Astrocyte (in vitro differentiated cells and primary cell): Measurements from ENCODE around the gene NEU1. TPM values are rescaled to one million over a fixed set of nuclear protein-coding genes. Genes with fewer than 3 reads are reported as not detected.

ENCODE experiments used
- DNase-seq: peaks from one replicate; pipeline ENCODE4 v3.0.0-alpha.2; 2010; ENCODE audit warnings: low read depth
- FAIRE-seq: peaks from 2 replicates; lab custom pipeline; 2011; peaks lifted over from hg19 to GRCh38; lab: Jason Lieb, UNC
- H2AFZ ChIP-seq: 2 replicates; pipeline ENCODE4 v1.6.0; 2012; ENCODE audit warnings: low read depth, low read length, inconsistent platforms
- H3K27ac ChIP-seq: 2 replicates; pipeline ENCODE4 v1.5.1; 2011; ENCODE audit warnings: low read depth, low read length, inconsistent platforms
- H3K27me3 ChIP-seq: 2 replicates; pipeline ENCODE4 v1.6.0; 2011; ENCODE audit warnings: low read length, inconsistent platforms; ENCODE audit not compliant: insufficient read depth
- H3K36me3 ChIP-seq: 2 replicates; pipeline ENCODE4 v1.5.1; 2011; ENCODE audit warnings: low read length, inconsistent platforms; ENCODE audit not compliant: insufficient read depth
- H3K4me1 ChIP-seq: 2 replicates; pipeline ENCODE4 v1.5.1; 2011; ENCODE audit warnings: low read length, inconsistent platforms; ENCODE audit not compliant: insufficient read depth
- H3K4me2 ChIP-seq: 2 replicates; pipeline ENCODE4 v1.6.0; 2012; ENCODE audit warnings: low read length, inconsistent platforms
- H3K4me3 ChIP-seq: 2 replicates; pipeline ENCODE4 v1.5.1; 2011; ENCODE audit warnings: low read depth, mild to moderate bottlenecking, low read length, inconsistent platforms; ENCODE audit not compliant: insufficient read depth
- H3K79me2 ChIP-seq: 2 replicates; pipeline ENCODE4 v1.6.0; 2012; ENCODE audit warnings: mild to moderate bottlenecking, low read length, inconsistent platforms; ENCODE audit not compliant: insufficient read depth
- H3K9ac ChIP-seq: 2 replicates; pipeline ENCODE4 v1.6.0; 2012; ENCODE audit warnings: mild to moderate bottlenecking, low read length, inconsistent platforms
- H3K9me3 ChIP-seq: 2 replicates; pipeline ENCODE4 v1.5.1; 2012; ENCODE audit warnings: low read depth, mild to moderate bottlenecking, low read length, inconsistent platforms; ENCODE audit not compliant: insufficient read depth
- H4K20me1 ChIP-seq: 2 replicates; pipeline ENCODE4 v1.6.0; 2012; ENCODE audit warnings: low read length, inconsistent platforms; ENCODE audit not compliant: insufficient read depth
- H3K27ac Mint-ChIP-seq: one replicate; pipeline ENCODE4 v1.8.0; 2021; ENCODE audit warnings: mild to moderate bottlenecking, mixed read lengths; ENCODE audit not compliant: unreplicated experiment
- H3K27me3 Mint-ChIP-seq: one replicate; pipeline ENCODE4 v1.8.0; 2021; ENCODE audit warnings: low read depth, mixed read lengths; ENCODE audit not compliant: unreplicated experiment
- H3K36me3 Mint-ChIP-seq: one replicate; pipeline ENCODE4 v1.8.0; 2021; ENCODE audit warnings: low read depth, mixed read lengths; ENCODE audit not compliant: unreplicated experiment
- H3K4me1 Mint-ChIP-seq: one replicate; pipeline ENCODE4 v1.8.0; 2021; ENCODE audit warnings: low read depth, mixed read lengths; ENCODE audit not compliant: unreplicated experiment
- H3K4me3 Mint-ChIP-seq: one replicate; pipeline ENCODE4 v1.8.0; 2021; ENCODE audit warnings: mild to moderate bottlenecking, moderate library complexity, mixed read lengths; ENCODE audit not compliant: unreplicated experiment
- H3K9me3 Mint-ChIP-seq: one replicate; pipeline ENCODE4 v1.8.0; 2021; ENCODE audit warnings: mild to moderate bottlenecking, mixed read lengths; ENCODE audit not compliant: unreplicated experiment
- EZH2 ChIP-seq: IDR thresholded peaks from 2 replicates; pipeline ENCODE4 v1.6.1; 2012; ENCODE audit warnings: mild to moderate bottlenecking, low read length, inconsistent platforms; ENCODE audit not compliant: insufficient read depth
- total RNA-seq: library from RNA; stranded (reverse); gene quantifications from 2 replicates; pipeline ENCODE4 v1.2.1, GENCODE V29; 2021
- TF ChIP-seq, protein P1 (sequence below): IDR thresholded peaks from 2 replicates; pipeline ENCODE4 v1.5.1; 2011; ENCODE audit warnings: low read depth, mild to moderate bottlenecking, inconsistent platforms, low read length, moderate library complexity; ENCODE audit not compliant: insufficient read depth

NEU1 gene
- total RNA-seq, 1 donor from 2014 or later, result 47.3 TPM

GRCh38 chr6:31896856-31897611 lies 34.4 kb upstream of the NEU1 start:
- peaks cover 14% of the 10 kb centered on the region for H3K79me2 ChIP-seq
- no peaks in the 10 kb centered on the region for H3K9me3 ChIP-seq
- H3K27me3 ChIP-seq, result no peaks in the 10 kb centered on the region
- peak overlapping the region; percentile 54 for H2AFZ ChIP-seq
- peak overlapping the region; percentile 77 for H3K9ac ChIP-seq
- peaks cover 8% of the 10 kb centered on the region for H3K36me3 ChIP-seq
- H3K36me3 Mint-ChIP-seq, result peaks cover 7% of the 10 kb centered on the region
- peak overlapping the region; percentile 87 for H3K4me3 Mint-ChIP-seq
- H3K4me3 ChIP-seq, result peak overlapping the region; percentile 79
- H3K4me2 ChIP-seq, result peak overlapping the region; percentile 98
- TF ChIP-seq EZH2, result no peak
- TF ChIP-seq, protein P1, sequence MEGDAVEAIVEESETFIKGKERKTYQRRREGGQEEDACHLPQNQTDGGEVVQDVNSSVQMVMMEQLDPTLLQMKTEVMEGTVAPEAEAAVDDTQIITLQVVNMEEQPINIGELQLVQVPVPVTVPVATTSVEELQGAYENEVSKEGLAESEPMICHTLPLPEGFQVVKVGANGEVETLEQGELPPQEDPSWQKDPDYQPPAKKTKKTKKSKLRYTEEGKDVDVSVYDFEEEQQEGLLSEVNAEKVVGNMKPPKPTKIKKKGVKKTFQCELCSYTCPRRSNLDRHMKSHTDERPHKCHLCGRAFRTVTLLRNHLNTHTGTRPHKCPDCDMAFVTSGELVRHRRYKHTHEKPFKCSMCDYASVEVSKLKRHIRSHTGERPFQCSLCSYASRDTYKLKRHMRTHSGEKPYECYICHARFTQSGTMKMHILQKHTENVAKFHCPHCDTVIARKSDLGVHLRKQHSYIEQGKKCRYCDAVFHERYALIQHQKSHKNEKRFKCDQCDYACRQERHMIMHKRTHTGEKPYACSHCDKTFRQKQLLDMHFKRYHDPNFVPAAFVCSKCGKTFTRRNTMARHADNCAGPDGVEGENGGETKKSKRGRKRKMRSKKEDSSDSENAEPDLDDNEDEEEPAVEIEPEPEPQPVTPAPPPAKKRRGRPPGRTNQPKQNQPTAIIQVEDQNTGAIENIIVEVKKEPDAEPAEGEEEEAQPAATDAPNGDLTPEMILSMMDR, result no peak
- no peak overlapping the region for H3K27ac ChIP-seq
- peaks cover 4% of the 10 kb centered on the region for H4K20me1 ChIP-seq
- H3K4me1 Mint-ChIP-seq, result peaks cover 11% of the 10 kb centered on the region
- no peak for DNase-seq
- H3K27me3 Mint-ChIP-seq, result no peaks in the 10 kb centered on the region
- H3K4me1 ChIP-seq, result peaks cover 20% of the 10 kb centered on the region
- no peak for FAIRE-seq
- no peak overlapping the region for H3K27ac Mint-ChIP-seq
- no peaks in the 10 kb centered on the region for H3K9me3 Mint-ChIP-seq

DNA sequence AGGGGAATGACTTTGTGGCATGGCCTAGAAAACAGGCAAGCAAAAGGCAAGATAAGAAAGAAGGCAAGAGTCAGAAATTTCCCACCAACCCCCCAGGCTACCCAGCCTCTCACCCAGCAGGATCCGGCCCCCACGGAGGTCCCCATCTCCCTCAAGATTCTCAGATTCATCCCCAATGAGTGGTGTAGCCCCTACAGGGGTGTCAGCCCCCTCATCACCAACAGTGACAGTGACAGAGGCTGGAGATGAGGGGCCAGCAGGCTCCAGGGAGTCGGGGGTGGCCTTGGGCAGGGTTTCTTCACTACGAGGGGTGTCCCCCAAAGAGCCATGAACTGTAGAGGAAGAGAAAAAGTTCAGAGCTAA lies 33.9 kb upstream of the NEU1 start:
- Histone ChIP-seq H3K27ac (no peak overlapping the region), H4K20me1 (peaks cover 4% of the 10 kb centered on the region), H3K4me2 (peak overlapping the region; percentile 98), H3K36me3 (peaks cover 8% of the 10 kb centered on the region), H3K79me2 (peaks cover 14% of the 10 kb centered on the region), H3K4me1 (peaks cover 20% of the 10 kb centered on the region), H3K9ac (peak overlapping the region; percentile 77), H3K27me3 (no peaks in the 10 kb centered on the region), H3K4me3 (peak overlapping the region; percentile 79), H3K9me3 (no peaks in the 10 kb centered on the region), H2AFZ (peak overlapping the region; percentile 54)
- FAIRE-seq (no peak), DNase-seq (no peak)
- H3K4me3 Mint-ChIP-seq, result peak overlapping the region; percentile 87
- H3K27me3 Mint-ChIP-seq, result no peaks in the 10 kb centered on the region
- peaks cover 11% of the 10 kb centered on the region for H3K4me1 Mint-ChIP-seq
- H3K9me3 Mint-ChIP-seq, result no peaks in the 10 kb centered on the region
- no peak for TF ChIP-seq EZH2
- TF ChIP-seq, protein P1, result no peak
- peaks cover 7% of the 10 kb centered on the region for H3K36me3 Mint-ChIP-seq
- no peak overlapping the region for H3K27ac Mint-ChIP-seq

- no peak overlapping the region for H3K27ac Mint-ChIP-seq
- no peaks in the 10 kb centered on the region for H3K9me3 Mint-ChIP-seq
Observed at GRCh38 chr6:31892821-31893220, 30.2 kb upstream of the NEU1 start.

More at GRCh38 chr6:31892821-31893220, 30.2 kb upstream of the NEU1 start:
- no peak for DNase-seq
- Histone ChIP-seq H3K27me3 (no peaks in the 10 kb centered on the region), H2AFZ (no peak overlapping the region), H3K9ac (no peak overlapping the region), H3K4me2 (no peak overlapping the region), H3K36me3 (peaks cover 13% of the 10 kb centered on the region), H3K4me3 (no peak overlapping the region), H3K9me3 (no peaks in the 10 kb centered on the region), H3K79me2 (no peaks in the 10 kb centered on the region), H4K20me1 (no peaks in the 10 kb centered on the region), H3K27ac (no peak overlapping the region), H3K4me1 (peaks cover 4% of the 10 kb centered on the region)
- Mint-ChIP-seq H3K4me1 (peaks cover 2% of the 10 kb centered on the region), H3K27me3 (no peaks in the 10 kb centered on the region), H3K4me3 (no peak overlapping the region), H3K36me3 (peaks cover 15% of the 10 kb centered on the region)
- no peak for FAIRE-seq
- TF ChIP-seq EZH2, result no peak
- TF ChIP-seq, protein P1, result no peak
